Neuronal stem cell (in vitro differentiated cells): ENCODE results near the gene SH2D4B.
A peak's percentile ranks its signal among the peaks of the same experiment; 100 is the strongest.

Source experiments
- DNase-seq: peaks from one replicate; pipeline ENCODE4 v3.0.0-alpha.2; 2013; ENCODE audit warnings: low spot score
- H2AFZ ChIP-seq: one replicate; pipeline ENCODE4 v1.6.1; 2013; ENCODE audit warnings: mild to moderate bottlenecking, low read length, inconsistent platforms
- H2AK5ac ChIP-seq: 2 replicates; pipeline ENCODE4 v1.6.1; 2013; ENCODE audit warnings: low read depth, mild to moderate bottlenecking, inconsistent platforms, low read length, moderate library complexity, mixed read lengths
- H2BK120ac ChIP-seq: 2 replicates; pipeline ENCODE4 v1.6.1; 2013; ENCODE audit warnings: low read depth, mild to moderate bottlenecking, inconsistent platforms, low read length, moderate library complexity, mixed read lengths
- H2BK12ac ChIP-seq: one replicate; pipeline ENCODE4 v1.6.1; 2013; ENCODE audit warnings: low read length, inconsistent platforms
- H2BK15ac ChIP-seq: 2 replicates; pipeline ENCODE4 v1.6.1; 2013; ENCODE audit warnings: mild to moderate bottlenecking, low read length, inconsistent platforms, mixed read lengths
- H2BK5ac ChIP-seq: one replicate; pipeline ENCODE4 v1.6.1; 2013; ENCODE audit warnings: inconsistent platforms, mild to moderate bottlenecking, low read length, moderate library complexity
- H3K14ac ChIP-seq: one replicate; pipeline ENCODE4 v1.6.1; 2013; ENCODE audit warnings: low read length, inconsistent platforms
- H3K18ac ChIP-seq: 2 replicates; pipeline ENCODE4 v1.6.1; 2013; ENCODE audit warnings: low read length, inconsistent platforms
- H3K23ac ChIP-seq: 2 replicates; pipeline ENCODE4 v1.6.1; 2013; ENCODE audit warnings: low read depth, mild to moderate bottlenecking, mixed read lengths, low read length, inconsistent platforms; ENCODE audit not compliant: poor library complexity
- H3K27ac ChIP-seq: replicated peaks from 3 replicates; pipeline ENCODE4 v1.5.1; 2013; ENCODE audit warnings: low read length, inconsistent platforms
- H3K27me3 ChIP-seq, 3 experiments: 2 replicates each; pipeline ENCODE4 v1.6.1; 2013; ENCODE audit warnings: low read length in 3 of 3, mild to moderate bottlenecking in 2 of 3, inconsistent platforms in 1 of 3, low read depth in 1 of 3, mixed read lengths in 1 of 3, moderate library complexity in 1 of 3; ENCODE audit not compliant: control insufficient read depth in 3 of 3, insufficient read depth in 3 of 3
- H3K36me3 ChIP-seq, 2 donors: replicated peaks in 1 of 2; 2 replicates each; pipeline ENCODE4 v1.6.1; 2013; ENCODE audit warnings: low read length in 2 of 2; ENCODE audit not compliant: control insufficient read depth in 2 of 2, insufficient read depth in 2 of 2
- H3K4ac ChIP-seq: 2 replicates; pipeline ENCODE4 v1.6.1; 2013; ENCODE audit warnings: inconsistent platforms, mild to moderate bottlenecking, low read length, moderate library complexity
- H3K4me1 ChIP-seq, 2 donors: 1 replicate in 1 of 2; 2 replicates in 1 of 2; pipeline ENCODE4 v1.6.1; 2013; ENCODE audit warnings: low read length in 2 of 2, low read depth in 1 of 2; ENCODE audit not compliant: control insufficient read depth in 2 of 2, insufficient read depth in 1 of 2
- H3K4me2 ChIP-seq: one replicate; pipeline ENCODE4 v1.6.1; 2013; ENCODE audit warnings: mild to moderate bottlenecking, low read length, inconsistent platforms; ENCODE audit not compliant: insufficient read depth, poor library complexity, severe bottlenecking
- H3K4me3 ChIP-seq, 2 donors: 2 replicates each; pipeline ENCODE4 v1.5.1; 2013; ENCODE audit warnings: low read length in 2 of 2, mild to moderate bottlenecking in 2 of 2, inconsistent platforms in 1 of 2, moderate library complexity in 1 of 2
- H3K79me1 ChIP-seq: one replicate; pipeline ENCODE4 v1.6.1; 2013; ENCODE audit warnings: low read depth, mild to moderate bottlenecking, inconsistent platforms, low read length, moderate library complexity
- H3K9ac ChIP-seq: one replicate; pipeline ENCODE4 v1.6.1; 2013; ENCODE audit warnings: mild to moderate bottlenecking, low read depth, low read length, inconsistent platforms; ENCODE audit not compliant: poor library complexity
- H3K9me3 ChIP-seq, 2 donors: replicated peaks in 1 of 2; 2 replicates each; pipeline versions ENCODE3 to v1.6.1; 2013; ENCODE audit warnings: low read length in 2 of 2, mild to moderate bottlenecking in 2 of 2, inconsistent platforms in 1 of 2, low read depth in 1 of 2, mixed read lengths in 1 of 2, moderate library complexity in 1 of 2; ENCODE audit not compliant: control insufficient read depth in 2 of 2, insufficient read depth in 1 of 2
- H4K8ac ChIP-seq: one replicate; pipeline ENCODE4 v1.6.1; 2013; ENCODE audit warnings: low read depth, mild to moderate bottlenecking, inconsistent platforms, low read length, moderate library complexity
- H4K91ac ChIP-seq: one replicate; pipeline ENCODE4 v1.6.1; 2013; ENCODE audit warnings: low read length, low read depth, mild to moderate bottlenecking, inconsistent platforms; ENCODE audit not compliant: poor library complexity
- WGBS, 2 donors: extraction: QIAGEN DNeasy Blood & Tissue Kit; methylation state at CpG; one replicate each; pipeline ENCODE4 v1.1.7; 2013; ENCODE audit warnings: missing lambda C conversion rate in 2 of 2, mixed read lengths in 1 of 2; ENCODE audit not compliant: insufficient read length in 2 of 2, insufficient replicate concordance in 1 of 2; ENCODE audit errors: extremely low coverage in 2 of 2; 5-methylcytosine and 5-hydroxymethylcytosine counted together

The SH2D4B gene

GRCh38 chr10:80662429-80663261, 124.9 kb downstream of the SH2D4B start:
- H2BK5ac ChIP-seq: no peak overlapping the region
- no CpG with 5 or more reads among the region's 19 CpGs for WGBS, 2 donors
- H3K4me3 ChIP-seq: peak overlapping the region in 1 of 2 donors; percentile 44

GRCh38 chr10:80664071-80664680, 126.5 kb downstream of the SH2D4B start:
- no peak overlapping the region for H3K4me3 ChIP-seq
- H3K18ac ChIP-seq: no peak overlapping the region
- DNase-seq: peak; percentile 77
- H4K91ac ChIP-seq: no peak overlapping the region
- H3K9me3 ChIP-seq: no peaks in the 10 kb centered on the region
- no peak overlapping the region for H2BK120ac ChIP-seq
- no peak overlapping the region for H2BK12ac ChIP-seq
- no peak overlapping the region for H2AFZ ChIP-seq
- H3K14ac ChIP-seq: no peak overlapping the region
- H3K9ac ChIP-seq: no peak overlapping the region
- no peak overlapping the region for H3K4me2 ChIP-seq
- no peak overlapping the region for H4K8ac ChIP-seq
- no peaks in the 10 kb centered on the region for H3K79me1 ChIP-seq
- H3K4ac ChIP-seq: no peak overlapping the region
- no peak overlapping the region for H2BK15ac ChIP-seq
- H2BK5ac ChIP-seq: no peak overlapping the region
- no peak overlapping the region for H2AK5ac ChIP-seq
- no peaks in the 10 kb centered on the region for H3K27me3 ChIP-seq
- no CpG with 5 or more reads among the region's 10 CpGs for WGBS, 2 donors
- no peak overlapping the region for H3K23ac ChIP-seq
- H3K36me3 ChIP-seq: no peaks in the 10 kb centered on the region
- no peaks in the 10 kb centered on the region for H3K4me1 ChIP-seq
- H3K27ac ChIP-seq: no peak overlapping the region

More at GRCh38 chr10:80662429-80663261, 124.9 kb downstream of the SH2D4B start:
- Histone ChIP-seq H3K4ac (no peak overlapping the region), H2BK12ac (no peak overlapping the region), H3K27ac (peak overlapping the region; percentile 83), H3K9me3 (peaks cover 0 to 2% of the 10 kb centered on the region in 2 donors), H3K4me1 (no peaks in the 10 kb centered on the region), H2AFZ (peak overlapping the region; percentile 97), H2BK120ac (no peak overlapping the region), H3K23ac (no peak overlapping the region), H3K9ac (no peak overlapping the region), H3K18ac (no peak overlapping the region), H3K14ac (no peak overlapping the region), H2AK5ac (no peak overlapping the region), H4K91ac (no peak overlapping the region), H3K79me1 (no peaks in the 10 kb centered on the region), H3K4me2 (peak overlapping the region; percentile 58), H4K8ac (no peak overlapping the region), H3K27me3 (no peaks in the 10 kb centered on the region), H3K36me3 (no peaks in the 10 kb centered on the region), H2BK15ac (no peak overlapping the region)
- peak; percentile 86 for DNase-seq

GRCh38 chr10:80669485-80669884, 131.8 kb downstream of the SH2D4B start:
- H3K27ac ChIP-seq: no peak overlapping the region
- no peak overlapping the region for H4K8ac ChIP-seq
- H2BK15ac ChIP-seq: no peak overlapping the region
- H3K23ac ChIP-seq: no peak overlapping the region
- DNase-seq: no peak
- H3K14ac ChIP-seq: no peak overlapping the region
- H3K9me3 ChIP-seq: peaks cover 0 to 1% of the 10 kb centered on the region in 2 donors
- WGBS, 2 donors: no CpG with 5 or more reads among the region's 2 CpGs
- H2BK5ac ChIP-seq: no peak overlapping the region
- no peak overlapping the region for H4K91ac ChIP-seq
- no peak overlapping the region for H2BK120ac ChIP-seq
- H3K18ac ChIP-seq: no peak overlapping the region
- H2AFZ ChIP-seq: no peak overlapping the region
- no peaks in the 10 kb centered on the region for H3K4me1 ChIP-seq
- H3K27me3 ChIP-seq: no peaks in the 10 kb centered on the region
- no peaks in the 10 kb centered on the region for H3K79me1 ChIP-seq
- H3K9ac ChIP-seq: no peak overlapping the region
- no peak overlapping the region for H2BK12ac ChIP-seq
- no peak overlapping the region for H2AK5ac ChIP-seq
- H3K4me2 ChIP-seq: no peak overlapping the region
- no peaks in the 10 kb centered on the region for H3K36me3 ChIP-seq
- H3K4me3 ChIP-seq: no peak overlapping the region
- no peak overlapping the region for H3K4ac ChIP-seq

GRCh38 chr10:80670774-80671173, 133.1 kb downstream of the SH2D4B start:
- H3K18ac ChIP-seq: no peak overlapping the region
- H3K4me2 ChIP-seq: no peak overlapping the region
- H3K4ac ChIP-seq: no peak overlapping the region
- no peak overlapping the region for H3K23ac ChIP-seq
- no peaks in the 10 kb centered on the region for H3K36me3 ChIP-seq
- H3K14ac ChIP-seq: no peak overlapping the region
- H2BK15ac ChIP-seq: no peak overlapping the region
- no peaks in the 10 kb centered on the region for H3K27me3 ChIP-seq
- H2BK120ac ChIP-seq: no peak overlapping the region
- no peak overlapping the region for H3K9ac ChIP-seq
- no peak overlapping the region for H4K8ac ChIP-seq
- no peak overlapping the region for H2AFZ ChIP-seq
- no peak overlapping the region for H3K27ac ChIP-seq
- H3K9me3 ChIP-seq: peaks cover 0 to 1% of the 10 kb centered on the region in 2 donors
- H3K4me3 ChIP-seq: no peak overlapping the region
- no CpG with 5 or more reads among the region's 6 CpGs for WGBS, 2 donors
- H2BK12ac ChIP-seq: no peak overlapping the region
- DNase-seq: no peak
- H2AK5ac ChIP-seq: no peak overlapping the region
- no peak overlapping the region for H2BK5ac ChIP-seq
- no peak overlapping the region for H4K91ac ChIP-seq
- H3K79me1 ChIP-seq: no peaks in the 10 kb centered on the region
- no peaks in the 10 kb centered on the region for H3K4me1 ChIP-seq
